Measurements from ENCODE around the gene KIZ.
A peak's percentile ranks its signal among the peaks of the same experiment; 100 is the strongest.

KIZ gene, protein sequence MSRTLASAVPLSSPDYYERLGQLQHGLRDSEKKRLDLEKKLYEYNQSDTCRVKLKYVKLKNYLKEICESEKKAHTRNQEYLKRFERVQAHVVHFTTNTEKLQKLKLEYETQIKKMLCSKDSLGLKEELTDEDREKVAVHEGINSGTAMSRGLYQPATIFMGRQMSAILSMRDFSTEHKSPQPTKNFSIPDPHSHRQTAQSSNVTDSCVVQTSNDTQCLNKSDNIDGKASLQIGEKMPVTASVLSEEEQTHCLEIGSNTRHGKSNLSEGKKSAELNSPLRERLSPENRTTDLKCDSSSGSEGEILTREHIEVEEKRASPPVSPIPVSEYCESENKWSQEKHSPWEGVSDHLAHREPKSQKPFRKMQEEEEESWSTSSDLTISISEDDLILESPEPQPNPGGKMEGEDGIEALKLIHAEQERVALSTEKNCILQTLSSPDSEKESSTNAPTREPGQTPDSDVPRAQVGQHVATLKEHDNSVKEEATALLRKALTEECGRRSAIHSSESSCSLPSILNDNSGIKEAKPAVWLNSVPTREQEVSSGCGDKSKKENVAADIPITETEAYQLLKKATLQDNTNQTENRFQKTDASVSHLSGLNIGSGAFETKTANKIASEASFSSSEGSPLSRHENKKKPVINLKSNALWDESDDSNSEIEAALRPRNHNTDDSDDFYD

DNA sequence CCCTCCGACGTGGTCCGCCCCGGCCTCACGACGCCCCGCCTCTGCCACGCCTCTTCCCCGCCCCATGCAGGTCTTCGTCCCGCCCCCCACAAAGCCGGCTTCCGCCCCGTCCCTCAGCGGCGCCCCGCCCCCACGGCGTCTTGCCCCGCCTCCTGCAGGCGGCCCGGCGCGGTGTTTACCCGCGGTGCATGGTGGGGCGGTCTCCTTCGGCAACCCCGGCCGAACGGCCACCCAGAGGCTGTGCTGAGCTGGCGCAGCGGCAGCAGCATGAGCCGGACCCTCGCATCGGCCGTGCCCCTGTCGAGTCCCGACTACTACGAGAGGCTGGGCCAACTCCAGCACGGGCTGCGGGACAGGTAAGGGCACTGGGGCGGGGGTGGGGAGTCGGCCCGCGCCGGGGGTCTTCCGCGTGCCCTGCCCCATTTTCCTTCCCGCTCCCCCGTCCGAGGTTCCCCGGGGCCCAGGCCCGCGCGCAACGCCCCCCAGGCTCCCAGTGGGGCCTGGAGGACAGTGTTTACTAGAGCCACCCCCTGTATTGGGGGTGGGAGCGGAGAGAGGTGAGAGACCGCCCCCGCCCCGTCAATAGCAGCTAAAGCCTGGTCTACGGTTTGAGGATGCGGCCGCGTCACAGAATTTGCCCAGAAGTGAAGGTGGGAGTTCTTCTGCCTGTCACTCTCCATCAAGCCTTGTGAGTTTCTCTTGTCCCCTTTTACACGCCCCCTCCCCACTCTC is at the start of gene KIZ:
Gene KIZ, plus strand, starts transcription at position 234 of the 732 bp plus-strand sequence. Its CDS starts 34 bp downstream, at position 268.
- DNase-seq, result peak; percentile 73

GRCh38 chr20:21077809-21078345 is 48.0 kb upstream of the KIZ start:
- DNase-seq, result no peak

DNA sequence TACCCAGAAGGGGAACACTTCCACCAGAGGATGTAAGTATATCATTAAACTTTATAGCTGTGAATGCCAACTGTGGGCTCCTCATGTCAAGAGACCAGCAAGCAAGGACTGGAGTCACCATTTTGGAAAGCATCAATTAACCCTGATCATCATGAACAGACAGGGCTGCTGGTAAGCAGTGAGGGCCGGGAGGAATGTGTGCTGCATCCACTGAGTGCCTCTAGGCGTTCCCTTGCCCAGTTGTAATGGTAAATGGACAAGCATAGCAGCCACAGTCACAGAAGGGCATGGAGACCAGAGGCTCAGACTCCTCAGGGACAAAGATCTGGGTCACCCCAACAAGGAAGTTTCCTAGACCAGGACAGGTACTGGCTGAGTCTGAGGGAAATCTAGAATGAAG is 43.3 kb upstream of the KIZ start:
- DNase-seq, result no peak

GRCh38 chr20:21083825-21084325 is 42.0 kb upstream of the KIZ start:
- no peak for DNase-seq

GRCh38 chr20:21087862-21088540 is 37.9 kb upstream of the KIZ start:
- DNase-seq, result no peak

GRCh38 chr20:21089391-21089790 is 36.5 kb upstream of the KIZ start:
- DNase-seq, result no peak

DNA sequence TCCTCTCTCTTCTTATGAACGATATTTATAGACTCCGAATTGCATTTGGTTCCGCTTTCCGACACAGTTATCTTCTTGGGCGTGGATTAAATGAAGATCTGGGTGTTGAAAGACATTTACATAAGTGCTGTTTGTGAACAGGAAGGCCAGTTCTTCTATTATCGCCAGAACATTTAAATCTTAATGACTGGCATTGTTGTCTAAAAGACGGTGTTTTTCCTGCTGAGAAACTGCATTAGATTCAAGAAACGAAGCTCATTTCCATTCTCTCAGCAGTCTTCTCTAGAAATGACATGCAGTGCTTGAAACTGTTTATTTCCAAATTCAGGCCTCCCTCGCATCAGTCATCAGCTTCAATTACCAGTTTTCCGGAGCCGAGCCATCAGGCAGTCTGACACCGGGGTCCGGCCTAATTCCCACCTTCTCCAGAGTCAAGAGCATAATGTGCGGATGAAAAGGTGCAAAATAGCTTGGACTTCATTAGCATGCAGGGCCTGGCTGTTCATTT is 35.7 kb upstream of the KIZ start:
- no peak for DNase-seq

DNA sequence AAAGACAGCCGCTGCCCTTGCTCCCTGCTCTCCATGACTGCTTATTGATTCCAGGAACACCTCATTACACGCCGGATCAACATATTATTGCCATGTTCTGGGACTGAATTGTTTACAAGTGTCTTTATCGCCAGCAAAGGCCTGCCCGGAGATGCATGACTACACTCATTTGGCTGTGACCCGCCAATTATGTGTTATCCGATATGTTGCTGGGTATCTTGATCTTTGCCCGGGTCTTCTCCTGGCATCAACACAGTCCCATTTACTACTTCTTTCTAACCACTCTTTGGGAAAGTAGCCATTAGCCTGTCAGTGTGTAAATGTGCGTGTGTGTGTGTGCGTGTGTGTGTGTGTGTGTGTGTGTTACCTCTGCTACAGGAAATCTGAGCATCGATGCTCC is 35.2 kb upstream of the KIZ start:
- DNase-seq, result no peak

GRCh38 chr20:21092806-21093205 is 33.1 kb upstream of the KIZ start:
- no peak for DNase-seq

GRCh38 chr20:21096321-21097043 is 29.4 kb upstream of the KIZ start:
- DNase-seq, result no peak

GRCh38 chr20:21099751-21100577 is 25.9 kb upstream of the KIZ start:
- DNase-seq, result no peak

GRCh38 chr20:21100578-21101452 is 25.1 kb upstream of the KIZ start:
- no peak for DNase-seq

GRCh38 chr20:21101453-21101931 is 24.4 kb upstream of the KIZ start:
- DNase-seq, result no peak

- no peak for DNase-seq
Measured at GRCh38 chr20:21101932-21102575, 23.8 kb upstream of the KIZ start.

GRCh38 chr20:21102603-21103311 is 23.1 kb upstream of the KIZ start:
- DNase-seq, result no peak

GRCh38 chr20:21103582-21104465 is 22.1 kb upstream of the KIZ start:
- no peak for DNase-seq

DNA sequence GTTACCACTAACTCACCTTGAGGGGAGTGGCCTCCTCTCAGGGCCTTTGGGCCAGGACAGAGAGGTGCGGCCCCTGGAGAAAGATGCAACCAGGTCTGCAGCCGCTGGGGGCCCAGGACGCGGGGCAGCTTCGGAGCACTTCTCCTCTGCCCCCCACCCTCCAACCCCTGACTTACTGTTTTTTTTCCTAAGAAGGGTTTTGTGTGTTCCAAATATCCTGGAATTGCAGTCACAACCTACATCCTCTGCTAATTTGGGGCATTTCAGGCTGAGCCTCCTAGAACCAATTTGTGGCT is 21.5 kb upstream of the KIZ start:
- DNase-seq, result no peak

- DNase-seq, result no peak
Measured at GRCh38 chr20:21104921-21105320, 21.0 kb upstream of the KIZ start.
